ENCODE measurements around the gene TACR1. TPM values are rescaled to one million over a fixed set of nuclear protein-coding genes. Genes with fewer than 3 reads are reported as not detected.

TACR1 gene
- total RNA-seq, 1 experiment from 2014 or later = not detected

GRCh38 chr2:75182606-75183005, 16.7 kb downstream of the TACR1 start:
- H3K4me1 ChIP-seq (ENCODE audit: insufficient read depth, low read length, poor library complexity, severe bottlenecking) = no peaks in the 10 kb centered on the region
- no peak overlapping the region for H3K27ac ChIP-seq (ENCODE audit: low read depth, low read length, poor library complexity, severe bottlenecking)
- no peaks in the 10 kb centered on the region for H3K27me3 ChIP-seq (replicated peaks; ENCODE audit: insufficient read depth, low read depth, low read length, poor library complexity)
- H3K36me3 ChIP-seq (ENCODE audit: insufficient read depth, low read length, poor library complexity, severe bottlenecking) = no peaks in the 10 kb centered on the region
- DNase-seq (ENCODE audit: low spot score) = no peak
- no peak for TF ChIP-seq CTCF (conservative IDR thresholded peaks at IDR 0.05; ENCODE audit: low read depth, low read length)
- TF ChIP-seq EZH2 (IDR thresholded peaks at IDR 0.05; ENCODE audit: borderline replicate concordance, low read depth, low read length, poor library complexity, severe bottlenecking) = no peak
- intact Hi-C loops (cut with micrococcal nuclease; ENCODE audit: unreplicated experiment) = no loop called here
- ChIA-PET CTCF (interaction anchor here (0.6 kb wide), 1 partner anchor 13 kb away, joined by 4 read pairs; no protein-coding TSS in a partner anchor), POLR2A (ENCODE audit: low non-redundant PET) (no interaction called here)
- H3K9me3 ChIP-seq (ENCODE audit: low read depth, low read length, poor library complexity, severe bottlenecking) = no peaks in the 10 kb centered on the region
- no TSS peak for BruUV-seq (replicated peaks)
- H3K4me3 ChIP-seq (ENCODE audit: low read depth, low read length, poor library complexity, severe bottlenecking) = no peak overlapping the region

- no peaks in the 10 kb centered on the region for H3K27me3 ChIP-seq (replicated peaks; ENCODE audit: insufficient read depth, low read depth, low read length, poor library complexity)
- ChIA-PET POLR2A (ENCODE audit: low non-redundant PET) (no interaction called here), CTCF (no interaction called here)
- no peaks in the 10 kb centered on the region for H3K9me3 ChIP-seq (ENCODE audit: low read depth, low read length, poor library complexity, severe bottlenecking)
- H3K27ac ChIP-seq (ENCODE audit: low read depth, low read length, poor library complexity, severe bottlenecking) = no peak overlapping the region
- H3K36me3 ChIP-seq (ENCODE audit: insufficient read depth, low read length, poor library complexity, severe bottlenecking) = no peaks in the 10 kb centered on the region
- intact Hi-C loops (cut with micrococcal nuclease; ENCODE audit: unreplicated experiment) = no loop called here
- no peak for DNase-seq (ENCODE audit: low spot score)
- TF ChIP-seq EZH2 (IDR thresholded peaks at IDR 0.05; ENCODE audit: borderline replicate concordance, low read depth, low read length, poor library complexity, severe bottlenecking) (no peak), CTCF (conservative IDR thresholded peaks at IDR 0.05; ENCODE audit: low read depth, low read length) (no peak)
- no TSS peak for BruUV-seq (replicated peaks)
- no peak overlapping the region for H3K4me3 ChIP-seq (ENCODE audit: low read depth, low read length, poor library complexity, severe bottlenecking)
- H3K4me1 ChIP-seq (ENCODE audit: insufficient read depth, low read length, poor library complexity, severe bottlenecking) = no peaks in the 10 kb centered on the region
Observed at GRCh38 chr2:75180476-75180875, 18.8 kb downstream of the TACR1 start.

- POLR2A ChIA-PET (ENCODE audit: low non-redundant PET) = no interaction called here
- no peak for DNase-seq (ENCODE audit: low spot score)
Observed at GRCh38 chr2:75177427-75177826, 21.9 kb downstream of the TACR1 start.

More at GRCh38 chr2:75177427-75177826, 21.9 kb downstream of the TACR1 start:
- BruUV-seq (replicated peaks) = no TSS peak
- Histone ChIP-seq H3K36me3 (ENCODE audit: insufficient read depth, low read length, poor library complexity, severe bottlenecking) (no peaks in the 10 kb centered on the region), H3K4me1 (ENCODE audit: insufficient read depth, low read length, poor library complexity, severe bottlenecking) (no peaks in the 10 kb centered on the region), H3K27me3 (replicated peaks; ENCODE audit: insufficient read depth, low read depth, low read length, poor library complexity) (no peaks in the 10 kb centered on the region), H3K27ac (ENCODE audit: low read depth, low read length, poor library complexity, severe bottlenecking) (no peak overlapping the region), H3K4me3 (ENCODE audit: low read depth, low read length, poor library complexity, severe bottlenecking) (no peak overlapping the region), H3K9me3 (ENCODE audit: low read depth, low read length, poor library complexity, severe bottlenecking) (no peaks in the 10 kb centered on the region)
- no peak for TF ChIP-seq CTCF (conservative IDR thresholded peaks at IDR 0.05; ENCODE audit: low read depth, low read length)
- TF ChIP-seq EZH2 (IDR thresholded peaks at IDR 0.05; ENCODE audit: borderline replicate concordance, low read depth, low read length, poor library complexity, severe bottlenecking) = no peak
- CTCF ChIA-PET = no interaction called here
- intact Hi-C loops (cut with micrococcal nuclease; ENCODE audit: unreplicated experiment) = no loop called here

Data from A673 (cell line).